A673 (cell line): ENCODE results near the gene RPH3AL.

ENCODE experiments used
- CTCF ChIP-seq: fragments of 300-800, 200-600 bp; sonication (generic); conservative IDR thresholded peaks from 2 replicates; pipeline ENCODE4 v1.5.1; 2017; ENCODE audit warnings: low read depth, mild to moderate bottlenecking, antibody characterized with exemption, low read length, moderate library complexity, mixed read lengths
- EZH2 ChIP-seq: fragments of 200-600 bp; sonication (generic); IDR thresholded peaks from 2 replicates; pipeline ENCODE4 v1.6.1; 2017; ENCODE audit warnings: borderline replicate concordance, low read depth, mild to moderate bottlenecking, mixed read lengths, antibody characterized with exemption, low read length; ENCODE audit not compliant: poor library complexity, severe bottlenecking

DNA sequence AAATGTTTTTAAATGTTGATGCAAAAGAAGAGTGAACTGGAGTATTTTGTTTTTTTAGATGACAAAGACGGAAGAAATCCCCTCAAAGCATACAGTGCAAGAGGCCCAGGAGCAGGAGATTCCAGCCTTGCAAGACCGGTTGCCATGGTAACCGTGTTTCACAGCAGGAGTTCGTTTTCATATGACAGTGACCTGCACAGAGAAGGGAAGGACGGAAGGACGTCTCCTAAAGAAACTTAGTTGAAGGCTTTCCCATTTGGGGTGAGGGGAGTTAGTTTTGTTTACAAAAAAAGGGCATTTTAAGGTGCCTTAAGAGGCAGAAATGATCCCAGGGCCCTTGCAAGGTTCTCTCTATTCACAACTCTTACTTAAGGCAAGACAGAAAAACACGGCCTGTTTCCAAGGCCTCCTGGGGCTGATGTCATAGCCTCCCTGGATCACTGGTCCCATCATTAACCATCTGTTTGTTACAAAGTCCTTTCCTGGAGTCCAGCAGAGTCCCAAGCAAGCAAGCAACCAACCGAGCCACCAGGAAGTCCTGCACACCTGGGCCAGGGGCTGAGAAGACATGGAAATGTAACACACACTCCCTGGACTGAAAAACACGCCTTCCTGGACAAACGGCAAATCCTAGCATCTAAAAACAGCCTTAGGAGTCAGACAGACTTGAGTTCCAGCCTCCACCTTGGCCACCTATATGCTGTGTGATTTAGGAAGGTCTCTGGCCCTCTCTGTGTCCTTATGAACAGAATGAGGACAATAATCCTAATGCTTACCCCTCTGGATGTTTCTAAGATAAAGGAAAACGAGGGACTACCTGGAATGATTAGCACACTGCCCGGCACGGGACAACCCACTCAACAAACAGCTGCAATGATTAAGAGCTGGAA is 30.3 kb upstream of the RPH3AL start:
- TF ChIP-seq CTCF, result no peak
- no peak for TF ChIP-seq EZH2
